Mucosa of stomach (tissue), 1 donor: Measurements from ENCODE around the gene GSG1L.

Experiments used
- H3K27me3 ChIP-seq: one replicate; pipeline ENCODE4 v1.7.0; 2013; ENCODE audit warnings: mild to moderate bottlenecking, low read length; ENCODE audit not compliant: control insufficient read depth, insufficient read depth
- H3K36me3 ChIP-seq: one replicate; pipeline ENCODE4 v1.7.0; 2013; ENCODE audit warnings: low read length; ENCODE audit not compliant: control insufficient read depth, insufficient read depth
- H3K4me1 ChIP-seq: one replicate; pipeline ENCODE4 v1.7.0; 2013; ENCODE audit warnings: mild to moderate bottlenecking, low read length; ENCODE audit not compliant: control insufficient read depth, insufficient read depth
- H3K4me3 ChIP-seq: one replicate; pipeline ENCODE4 v1.7.0; 2013; ENCODE audit warnings: low read length
- H3K9ac ChIP-seq: one replicate; pipeline ENCODE4 v1.7.0; 2013; ENCODE audit warnings: mild to moderate bottlenecking, low read length, moderate library complexity
- H3K9me3 ChIP-seq: one replicate; pipeline ENCODE4 v1.7.0; 2013; ENCODE audit warnings: mild to moderate bottlenecking, low read length, moderate library complexity; ENCODE audit not compliant: control insufficient read depth
- donor health status: Pancreatic carcinoma.

The GSG1L gene

DNA sequence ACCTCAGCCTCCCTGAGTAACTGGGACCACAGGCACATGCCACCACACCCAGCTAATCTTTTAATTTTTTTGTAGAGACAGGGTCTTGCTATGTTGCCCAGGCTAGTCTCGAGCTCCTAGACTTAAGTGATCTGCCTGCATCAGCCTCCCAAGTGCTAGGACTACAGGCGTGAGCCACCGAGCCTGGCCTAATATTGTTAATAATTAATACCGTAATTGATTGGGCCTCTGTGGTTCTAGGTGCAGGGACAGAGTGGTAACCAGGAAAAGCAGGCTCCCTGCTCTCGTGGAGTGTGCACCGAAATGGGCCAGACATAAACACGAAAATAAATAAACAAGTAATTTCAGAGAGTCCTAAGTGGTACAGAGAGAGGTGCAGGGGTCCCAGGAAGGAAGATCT lies 241.0 kb downstream of the GSG1L start:
- no peaks in the 10 kb centered on the region for H3K36me3 ChIP-seq
- peaks cover 11% of the 10 kb centered on the region for H3K4me1 ChIP-seq
- H3K9me3 ChIP-seq, result no peaks in the 10 kb centered on the region
- H3K27me3 ChIP-seq, result no peaks in the 10 kb centered on the region
- H3K4me3 ChIP-seq, result no peak overlapping the region
- no peak overlapping the region for H3K9ac ChIP-seq

DNA sequence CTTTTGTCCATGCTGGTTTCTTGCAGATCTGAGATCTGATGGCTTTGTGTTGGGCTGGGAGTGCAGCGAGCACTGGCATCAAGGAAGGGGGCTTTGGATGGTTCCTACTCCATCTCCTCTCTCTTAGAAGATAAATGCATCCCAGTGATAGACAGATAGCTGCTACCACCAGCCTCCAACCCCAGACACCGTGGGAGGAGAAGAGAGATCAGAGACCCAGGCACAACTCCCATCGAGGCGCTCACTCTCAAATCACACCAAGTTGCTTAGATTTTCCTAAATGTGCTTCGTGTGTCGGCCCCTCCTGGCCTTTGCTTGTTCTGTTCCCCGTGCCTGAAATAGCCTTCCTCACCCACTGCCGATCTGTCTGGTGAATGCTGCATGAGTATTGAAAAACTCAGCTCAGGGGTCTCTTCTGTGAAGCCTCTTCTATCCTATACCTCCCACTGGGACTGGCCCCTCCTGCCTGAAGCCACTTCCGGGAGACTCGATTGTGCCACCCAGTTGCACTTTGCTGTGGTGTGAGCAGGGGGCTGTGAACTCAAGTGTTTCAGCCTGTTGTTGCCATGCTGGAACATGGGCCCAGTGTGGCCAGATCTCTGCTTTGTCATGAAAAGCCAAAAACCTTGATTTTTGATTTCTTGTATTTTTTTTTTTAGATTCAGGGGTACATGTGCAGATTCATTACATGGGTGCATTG lies 242.7 kb downstream of the GSG1L start:
- H3K4me3 ChIP-seq, result no peak overlapping the region
- no peak overlapping the region for H3K9ac ChIP-seq
- no peaks in the 10 kb centered on the region for H3K27me3 ChIP-seq
- H3K9me3 ChIP-seq, result no peaks in the 10 kb centered on the region
- H3K4me1 ChIP-seq, result peaks cover 11% of the 10 kb centered on the region
- H3K36me3 ChIP-seq, result no peaks in the 10 kb centered on the region

DNA sequence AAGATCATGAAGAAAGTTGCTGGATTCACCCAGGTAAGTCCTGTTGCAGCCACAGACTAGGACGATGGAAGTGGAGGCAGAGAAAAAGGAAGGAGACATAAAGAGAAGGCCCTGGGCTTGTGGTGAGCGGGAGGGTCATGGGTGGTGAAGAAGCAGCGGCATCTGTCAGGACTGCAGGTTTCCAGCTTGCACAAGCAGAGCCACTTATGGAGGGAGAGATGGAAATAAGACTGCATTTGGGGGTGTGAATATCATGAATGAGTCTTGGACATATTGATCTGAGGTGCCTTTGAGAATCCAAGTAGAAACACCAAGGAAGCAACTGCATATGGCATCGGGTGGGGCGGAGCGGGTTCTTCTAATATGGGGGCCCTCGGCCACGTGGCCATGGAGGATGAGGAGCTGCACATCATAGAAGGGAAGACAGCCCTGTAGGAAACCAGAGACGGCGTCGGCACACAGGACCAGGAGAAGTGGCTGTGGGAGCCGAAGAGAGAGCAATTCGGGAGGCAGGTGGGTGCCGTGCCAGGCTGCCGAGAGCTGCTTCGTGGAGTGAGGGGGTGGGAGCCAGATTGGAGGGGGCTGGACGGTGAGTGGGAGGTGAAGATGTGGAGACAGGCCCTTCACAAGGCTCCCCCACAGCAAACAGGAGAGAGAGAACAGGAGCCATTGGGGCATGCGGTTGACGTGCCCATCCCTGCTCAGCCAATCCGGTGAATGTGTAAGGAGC lies 243.5 kb downstream of the GSG1L start:
- peaks cover 11% of the 10 kb centered on the region for H3K4me1 ChIP-seq
- no peaks in the 10 kb centered on the region for H3K9me3 ChIP-seq
- H3K4me3 ChIP-seq, result no peak overlapping the region
- no peak overlapping the region for H3K9ac ChIP-seq
- H3K27me3 ChIP-seq, result no peaks in the 10 kb centered on the region
- H3K36me3 ChIP-seq, result no peaks in the 10 kb centered on the region

DNA sequence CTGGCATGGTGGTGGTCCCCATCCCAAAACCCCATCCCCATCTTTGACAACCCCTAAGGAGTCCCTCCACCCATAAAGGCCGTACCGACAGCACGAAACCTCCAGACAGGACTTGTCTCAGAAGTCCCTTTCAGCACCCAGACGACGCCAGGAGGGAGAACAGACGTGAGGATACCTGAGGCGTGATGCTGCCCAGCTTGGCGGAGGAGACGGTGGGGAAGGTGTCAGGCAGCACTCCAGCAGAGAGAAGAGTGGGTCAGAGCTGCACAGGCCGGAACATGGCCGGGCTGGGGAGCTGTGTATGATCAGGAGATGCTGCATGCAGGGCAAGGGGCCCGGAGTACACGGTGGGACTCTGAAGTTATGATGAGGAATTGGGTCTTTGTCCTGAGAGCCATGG lies 244.2 kb downstream of the GSG1L start:
- Histone ChIP-seq H3K27me3 (peaks cover 3% of the 10 kb centered on the region), H3K9me3 (no peaks in the 10 kb centered on the region), H3K9ac (no peak overlapping the region), H3K4me1 (peaks cover 11% of the 10 kb centered on the region), H3K4me3 (no peak overlapping the region), H3K36me3 (no peaks in the 10 kb centered on the region)

DNA sequence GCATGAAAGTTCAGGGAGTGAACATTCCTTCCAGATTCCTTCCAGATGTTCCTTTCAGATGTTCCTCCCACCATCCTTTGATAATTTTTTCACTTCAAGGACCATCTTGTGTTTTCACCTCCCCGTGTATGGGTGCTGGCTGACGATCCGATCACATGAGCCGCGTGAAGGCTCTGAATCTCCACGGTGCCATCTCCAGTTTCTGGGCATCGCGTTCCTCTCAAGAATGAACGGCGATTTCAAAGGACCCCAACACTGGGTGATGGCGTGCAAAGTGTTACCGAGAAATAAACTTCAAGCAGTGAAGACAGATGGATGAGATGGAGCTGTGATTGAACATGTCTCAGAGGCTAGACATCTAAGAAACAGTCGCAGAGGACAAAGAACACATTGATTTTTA lies 245.3 kb downstream of the GSG1L start:
- H3K4me3 ChIP-seq, result no peak overlapping the region
- no peaks in the 10 kb centered on the region for H3K9me3 ChIP-seq
- peaks cover 10% of the 10 kb centered on the region for H3K4me1 ChIP-seq
- no peak overlapping the region for H3K9ac ChIP-seq
- H3K27me3 ChIP-seq, result peaks cover 3% of the 10 kb centered on the region
- no peaks in the 10 kb centered on the region for H3K36me3 ChIP-seq

DNA sequence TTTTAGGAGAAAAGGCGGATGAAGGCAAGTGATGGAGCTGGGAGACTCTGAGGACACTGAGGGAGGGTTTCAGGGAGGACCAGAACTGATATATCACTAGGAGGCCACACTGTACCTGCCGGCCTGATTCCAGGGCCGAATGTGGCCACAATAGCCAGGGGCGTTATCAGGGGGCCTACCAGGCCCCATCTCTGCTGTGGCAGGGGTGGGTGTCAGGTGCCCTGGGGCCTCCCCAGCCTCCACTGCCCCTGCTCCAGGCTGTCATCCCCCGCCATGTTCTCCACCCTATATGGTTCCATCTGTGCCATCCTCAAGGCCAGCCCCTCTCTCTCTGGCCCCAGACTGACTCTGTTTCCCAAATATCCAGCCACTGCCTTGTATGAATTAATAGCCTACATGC lies 246.5 kb downstream of the GSG1L start:
- Histone ChIP-seq H3K9ac (no peak overlapping the region), H3K9me3 (no peaks in the 10 kb centered on the region), H3K4me3 (no peak overlapping the region)

DNA sequence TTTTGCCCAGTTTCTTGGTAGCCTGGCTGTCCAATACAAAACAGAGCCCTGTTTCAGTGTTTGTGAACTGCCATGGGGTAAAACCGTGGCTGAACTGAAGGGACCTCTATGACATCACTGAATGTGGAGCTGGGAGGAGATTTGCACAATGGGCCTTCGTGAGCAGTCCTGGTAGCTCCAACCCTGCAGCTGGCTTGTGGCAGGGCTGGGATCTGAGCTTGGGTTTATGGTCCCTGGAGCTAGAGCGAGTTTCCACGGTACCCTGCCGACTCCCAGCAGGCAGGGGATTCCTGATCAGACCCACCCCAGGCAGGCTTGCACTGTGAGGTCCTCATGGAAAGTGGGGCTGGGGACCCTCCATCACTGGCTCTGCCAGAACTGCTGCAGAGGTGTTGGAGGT lies 247.0 kb downstream of the GSG1L start:
- Histone ChIP-seq H3K4me3 (no peak overlapping the region), H3K36me3 (no peaks in the 10 kb centered on the region), H3K27me3 (peaks cover 3% of the 10 kb centered on the region), H3K9ac (no peak overlapping the region), H3K4me1 (no peaks in the 10 kb centered on the region), H3K9me3 (no peaks in the 10 kb centered on the region)

More for the DNA sequence above, 246.5 kb downstream of the GSG1L start:
- no peaks in the 10 kb centered on the region for H3K36me3 ChIP-seq
- no peaks in the 10 kb centered on the region for H3K4me1 ChIP-seq
- H3K27me3 ChIP-seq, result peaks cover 3% of the 10 kb centered on the region

DNA sequence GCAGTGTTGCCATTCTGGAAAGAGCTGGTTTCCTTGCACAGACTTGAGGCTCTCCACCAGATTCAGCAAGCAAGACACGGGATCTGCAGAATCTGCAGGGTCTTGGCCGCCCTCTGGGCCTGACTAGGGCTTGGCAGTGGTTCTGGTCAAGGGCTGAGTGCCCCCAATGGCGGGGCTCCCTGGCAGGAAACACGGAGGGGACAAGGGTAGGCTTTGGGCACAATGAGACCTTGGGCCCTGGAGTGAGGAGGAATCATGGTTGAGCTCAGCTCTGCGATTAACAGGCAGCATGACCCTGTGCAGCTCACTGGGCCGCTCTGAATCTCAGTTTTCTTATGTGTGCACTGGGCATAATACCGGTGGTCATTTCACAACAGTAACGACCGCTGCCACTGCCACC lies 249.9 kb downstream of the GSG1L start:
- H3K9ac ChIP-seq, result no peak overlapping the region
- H3K9me3 ChIP-seq, result no peaks in the 10 kb centered on the region
- H3K4me3 ChIP-seq, result no peak overlapping the region
- H3K36me3 ChIP-seq, result no peaks in the 10 kb centered on the region
- H3K4me1 ChIP-seq, result no peaks in the 10 kb centered on the region
- peaks cover 3% of the 10 kb centered on the region for H3K27me3 ChIP-seq

DNA sequence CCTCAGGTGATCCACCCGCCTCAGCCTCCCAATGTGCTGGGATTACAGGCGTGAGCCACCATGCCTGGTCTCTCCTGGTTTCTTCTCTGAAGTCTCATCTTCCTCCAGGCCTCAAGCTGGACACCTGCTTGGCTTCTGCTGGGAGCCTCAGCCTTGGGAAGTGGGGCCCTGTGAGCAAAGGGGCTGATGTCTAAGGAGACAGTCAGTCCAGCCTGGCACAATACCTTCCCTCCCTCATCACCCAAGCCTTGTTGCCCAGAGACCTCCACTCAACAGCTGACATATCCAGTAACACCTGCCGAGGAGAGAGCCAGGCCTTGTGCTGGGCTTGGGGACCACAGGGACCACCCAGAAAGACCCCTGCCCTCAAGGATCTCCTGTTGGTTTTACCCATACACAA lies 251.6 kb downstream of the GSG1L start:
- Histone ChIP-seq H3K36me3 (no peaks in the 10 kb centered on the region), H3K4me1 (no peaks in the 10 kb centered on the region), H3K4me3 (no peak overlapping the region), H3K27me3 (peaks cover 3% of the 10 kb centered on the region), H3K9ac (no peak overlapping the region), H3K9me3 (no peaks in the 10 kb centered on the region)

DNA sequence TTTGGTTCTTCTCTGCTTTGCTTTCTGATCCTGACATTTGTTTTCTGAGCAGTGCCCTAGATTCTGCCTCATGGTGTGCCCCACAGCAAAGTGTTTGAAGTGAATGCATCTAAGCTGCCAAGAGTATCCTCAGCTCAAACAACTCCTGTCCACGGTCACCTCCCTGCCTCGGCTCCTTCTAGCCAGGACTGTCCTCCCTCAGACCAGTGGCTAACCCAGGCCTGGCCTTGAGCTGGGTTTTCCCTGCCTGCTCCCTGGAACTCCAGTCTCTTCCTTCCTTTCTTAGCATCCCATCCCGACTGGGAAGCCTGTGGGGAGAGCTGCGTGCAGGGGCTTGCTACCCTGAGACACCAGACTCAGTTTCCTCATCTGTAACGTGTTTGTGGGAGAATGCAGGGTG lies 256.5 kb downstream of the GSG1L start:
- no peak overlapping the region for H3K9ac ChIP-seq
- H3K36me3 ChIP-seq, result no peaks in the 10 kb centered on the region
- no peak overlapping the region for H3K4me3 ChIP-seq

DNA sequence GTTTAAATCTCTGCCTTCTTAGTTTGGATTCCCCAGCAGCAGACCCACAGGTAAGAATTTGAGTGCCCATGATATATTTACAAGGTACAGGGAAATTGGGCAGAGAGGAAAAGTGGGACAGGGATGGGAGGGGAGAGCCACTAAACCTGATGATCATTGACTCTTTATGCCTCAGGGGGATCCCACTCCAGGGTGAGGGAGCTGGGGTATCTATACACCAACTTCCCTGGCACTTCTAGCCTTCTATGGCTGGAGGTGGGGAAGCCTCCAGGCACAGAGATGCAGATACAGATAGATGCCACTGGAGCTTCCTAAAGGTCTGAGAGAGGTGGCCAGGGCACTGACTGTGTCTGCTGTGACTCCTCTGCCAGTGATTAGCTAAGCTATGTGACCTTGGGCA lies 257.1 kb downstream of the GSG1L start:
- no peaks in the 10 kb centered on the region for H3K36me3 ChIP-seq
- no peaks in the 10 kb centered on the region for H3K27me3 ChIP-seq

More for the DNA sequence above, 256.5 kb downstream of the GSG1L start:
- Histone ChIP-seq H3K27me3 (no peaks in the 10 kb centered on the region), H3K9me3 (no peaks in the 10 kb centered on the region), H3K4me1 (no peaks in the 10 kb centered on the region)

DNA sequence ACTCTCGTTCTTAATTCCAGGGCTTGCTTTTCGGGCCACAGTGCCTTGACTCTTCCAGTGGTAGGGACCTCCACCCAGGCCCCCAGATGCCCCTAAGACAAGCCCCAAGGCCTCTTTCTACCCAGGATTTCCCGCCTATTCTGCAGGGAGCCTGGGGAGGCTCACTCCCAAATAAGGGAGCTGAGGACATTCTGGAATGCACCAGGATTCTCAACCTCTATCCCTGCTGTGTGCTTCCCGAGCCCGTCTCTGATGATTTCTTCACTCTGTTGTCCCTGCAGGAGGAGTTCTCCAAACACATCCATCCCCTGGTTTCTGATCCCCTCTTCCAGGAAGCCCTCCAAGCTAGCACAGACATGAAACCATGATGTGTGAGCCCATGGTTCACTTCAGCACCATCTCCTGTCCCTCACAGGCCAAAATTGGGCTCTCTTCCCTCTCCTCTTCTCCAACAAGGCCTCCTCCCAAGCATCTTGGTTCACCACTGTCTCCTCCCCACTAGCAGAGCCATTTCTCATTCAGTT lies 257.6 kb downstream of the GSG1L start:
- Histone ChIP-seq H3K9ac (no peak overlapping the region), H3K4me3 (no peak overlapping the region), H3K27me3 (no peaks in the 10 kb centered on the region), H3K36me3 (no peaks in the 10 kb centered on the region), H3K9me3 (no peaks in the 10 kb centered on the region), H3K4me1 (no peaks in the 10 kb centered on the region)

More for the DNA sequence above, 257.1 kb downstream of the GSG1L start:
- Histone ChIP-seq H3K4me3 (no peak overlapping the region), H3K9me3 (no peaks in the 10 kb centered on the region), H3K9ac (no peak overlapping the region), H3K4me1 (no peaks in the 10 kb centered on the region)
